ENCODE data around the gene EHD1. TPM values are rescaled to one million over a fixed set of nuclear protein-coding genes. Genes with fewer than 3 reads are reported as not detected.
A peak's percentile ranks its signal among the peaks of the same experiment; 100 is the strongest.
"Not testable (repeated sequence)": the region's sequence is repeated elsewhere in the genome, so short reads cannot be mapped to it uniquely, and the experiment has no call there.

Gene EHD1
- total RNA-seq, 1 donor from 2014 or later, result 52.5 TPM

DNA sequence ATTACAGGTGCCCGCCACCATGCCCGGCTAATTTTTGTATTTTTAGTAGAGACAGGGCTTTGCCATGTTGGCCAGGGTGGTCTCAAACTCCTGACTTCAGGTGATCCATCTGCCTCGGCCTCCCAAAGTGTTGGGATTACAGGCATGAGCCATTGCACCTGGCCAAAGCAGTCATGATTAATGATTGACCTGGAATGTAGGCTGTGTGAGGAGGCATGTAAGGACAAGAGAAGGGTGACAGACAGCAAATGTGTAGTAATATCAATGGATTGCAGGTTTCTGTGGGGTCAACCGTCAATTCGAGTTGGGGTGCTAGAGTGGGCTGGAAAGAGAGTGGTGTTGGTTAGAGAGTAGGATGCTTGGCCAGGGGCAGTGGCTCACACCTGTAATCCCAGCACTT, 63.0 kb downstream of the EHD1 start:
- intact Hi-C loops (cut with micrococcal nuclease); DNase-seq; ATAC-seq: not testable (repeated sequence)

DNA sequence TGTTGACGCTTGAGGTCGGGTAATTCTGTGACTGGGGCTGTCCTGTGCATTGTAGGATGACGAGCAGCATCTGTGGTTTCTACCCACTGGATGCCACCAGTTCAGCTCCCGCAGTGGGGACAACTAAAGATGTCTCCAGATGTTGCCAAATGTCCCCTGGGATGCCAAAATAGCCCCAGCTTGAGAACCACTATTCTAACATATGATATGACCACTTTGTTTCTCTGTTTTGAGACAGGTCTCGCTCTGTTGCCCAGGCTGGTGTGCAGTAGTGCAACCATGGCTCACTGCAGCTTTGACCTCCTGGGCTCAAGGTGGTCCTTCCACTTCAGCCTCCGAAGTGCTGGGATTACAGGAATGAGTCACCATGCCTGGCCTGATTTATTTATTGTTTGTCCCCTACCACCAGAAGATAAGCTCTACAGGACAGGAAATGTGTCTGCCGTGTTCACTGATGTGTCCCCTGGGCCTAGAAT, 63.7 kb downstream of the EHD1 start:
- DNase-seq (no peak), ATAC-seq (no peak)
- intact Hi-C loops (cut with micrococcal nuclease), result no loop called here

DNA sequence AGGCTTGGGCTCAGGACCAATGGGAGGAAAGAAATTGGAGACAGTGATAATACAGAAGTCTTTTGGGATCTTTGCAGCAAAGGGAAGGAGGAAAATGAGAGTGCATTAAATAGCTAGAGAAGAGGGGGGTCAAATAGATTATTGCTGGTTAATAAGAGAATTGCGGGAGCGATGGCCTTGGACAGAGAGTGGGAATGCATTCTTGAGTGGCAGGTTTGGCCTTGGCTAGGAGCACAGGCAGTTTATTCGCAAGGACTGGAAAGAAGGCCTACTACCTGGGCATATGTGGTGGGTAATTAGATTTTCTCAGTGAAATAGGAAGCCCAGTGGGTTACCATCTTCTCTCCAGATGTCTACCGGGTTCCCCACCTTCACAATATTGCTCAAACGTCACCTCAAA, 64.6 kb downstream of the EHD1 start:
- no peak for DNase-seq
- no peak for ATAC-seq
- intact Hi-C loops (cut with micrococcal nuclease), result no loop called here

DNA sequence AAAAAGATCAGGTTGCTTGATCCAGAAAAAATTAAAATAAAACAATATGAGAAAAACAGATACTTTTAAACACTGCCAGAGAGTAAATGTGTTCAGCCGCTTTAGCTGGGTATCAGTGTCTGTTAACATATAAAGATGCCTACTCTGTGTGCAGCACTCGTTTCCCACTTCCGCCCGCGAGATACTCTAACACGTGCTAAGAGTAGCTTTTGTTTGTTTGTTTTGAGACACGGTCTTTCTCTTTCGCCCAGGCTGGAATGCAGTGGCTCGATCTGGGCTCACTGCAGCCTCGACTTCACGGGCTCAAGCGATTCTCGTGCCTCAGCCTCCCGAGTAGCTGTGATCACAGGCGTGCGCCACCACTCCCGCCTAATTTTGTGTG, 67.5 kb downstream of the EHD1 start:
- DNase-seq (peak; percentile 48), ATAC-seq (peak; percentile 3)
- intact Hi-C loops (cut with micrococcal nuclease), result no loop called here

DNA sequence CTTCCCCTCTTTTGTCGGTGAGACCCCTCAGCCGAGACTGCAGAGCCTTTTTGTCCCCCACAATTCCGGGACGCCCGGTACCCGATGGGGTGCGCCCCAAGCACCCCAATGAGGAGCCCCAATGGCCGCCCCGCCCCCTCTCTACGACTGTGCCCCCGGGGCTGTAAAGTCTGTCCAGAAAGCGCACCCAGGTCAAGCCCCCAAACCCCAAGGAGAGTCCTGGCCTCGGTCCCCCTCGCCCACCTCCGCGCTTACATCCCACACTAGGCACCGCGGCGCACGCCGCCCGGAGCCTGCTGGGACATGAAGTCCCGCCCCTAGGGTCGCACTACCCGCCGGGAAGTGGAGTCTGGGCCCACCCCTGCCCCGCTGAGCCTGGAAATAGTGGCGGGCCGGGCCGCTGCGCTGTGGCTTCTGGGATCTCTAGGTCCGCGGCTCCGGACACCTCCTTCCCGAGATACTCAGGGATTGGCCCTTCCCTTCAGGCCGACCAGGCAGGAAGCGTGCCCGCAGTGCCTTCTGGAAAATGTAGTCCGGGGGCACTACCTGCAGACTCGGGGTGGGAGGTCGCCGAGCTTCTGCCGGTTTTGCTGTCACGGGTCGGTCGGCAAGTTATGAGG, 68.0 kb downstream of the EHD1 start, which contains the start of gene MEN1:
Gene MEN1 (minus strand): TSS at position 281 of the 620 bp plus-strand sequence. CDS start 442 bp downstream, outside the sequence.
- intact Hi-C loops (cut with micrococcal nuclease), result no loop called here
- ATAC-seq (peak; percentile 99), DNase-seq (peak; percentile 98)

DNA sequence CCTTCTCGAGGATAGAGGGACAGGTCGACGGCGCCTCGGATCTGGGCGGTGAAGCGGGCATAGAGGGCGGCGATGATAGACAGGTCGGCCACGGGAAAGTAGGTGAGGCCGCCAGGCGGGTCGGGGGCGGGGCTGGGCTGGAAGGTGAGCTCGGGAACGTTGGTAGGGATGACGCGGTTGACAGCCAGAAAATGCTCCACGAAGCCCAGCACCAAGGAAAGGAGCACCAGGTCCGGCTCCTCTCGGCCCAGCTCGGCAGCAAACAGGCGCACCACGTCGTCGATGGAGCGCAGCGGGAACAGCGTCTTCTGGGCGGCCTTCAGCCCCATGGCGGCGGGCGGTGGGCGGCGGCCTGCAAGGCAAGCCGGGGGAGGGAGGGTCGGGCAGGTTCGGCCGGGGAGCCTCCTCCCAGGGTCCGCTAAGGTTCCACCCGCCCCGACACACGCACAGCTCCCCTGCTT, 68.6 kb downstream of the EHD1 start:
- peak; percentile 20 for ATAC-seq
- DNase-seq, result peak; percentile 34
- intact Hi-C loops (cut with micrococcal nuclease), result no loop called here

DNA sequence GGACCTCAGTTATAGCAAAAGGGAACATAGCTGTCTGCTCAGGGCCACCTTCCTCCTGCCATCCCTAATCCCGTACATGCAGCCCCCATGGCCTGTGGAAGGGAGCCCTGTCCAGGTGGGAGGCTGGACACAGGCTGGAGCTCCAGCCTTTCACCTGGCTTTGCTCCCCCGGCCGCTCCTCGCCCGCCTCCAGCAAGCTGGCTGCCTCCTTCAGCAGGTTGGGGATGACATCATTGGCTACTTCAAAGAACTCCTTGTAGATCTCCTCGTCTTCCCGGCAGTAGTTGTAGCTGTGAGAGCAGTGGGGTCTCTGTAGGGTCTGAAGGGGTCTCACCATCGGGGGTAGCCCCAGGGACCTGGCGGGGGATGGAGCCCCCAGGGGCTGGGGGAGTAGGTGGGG, 72.9 kb downstream of the EHD1 start:
- ATAC-seq (no peak), DNase-seq (no peak)
- intact Hi-C loops (cut with micrococcal nuclease), result no loop called here

DNA sequence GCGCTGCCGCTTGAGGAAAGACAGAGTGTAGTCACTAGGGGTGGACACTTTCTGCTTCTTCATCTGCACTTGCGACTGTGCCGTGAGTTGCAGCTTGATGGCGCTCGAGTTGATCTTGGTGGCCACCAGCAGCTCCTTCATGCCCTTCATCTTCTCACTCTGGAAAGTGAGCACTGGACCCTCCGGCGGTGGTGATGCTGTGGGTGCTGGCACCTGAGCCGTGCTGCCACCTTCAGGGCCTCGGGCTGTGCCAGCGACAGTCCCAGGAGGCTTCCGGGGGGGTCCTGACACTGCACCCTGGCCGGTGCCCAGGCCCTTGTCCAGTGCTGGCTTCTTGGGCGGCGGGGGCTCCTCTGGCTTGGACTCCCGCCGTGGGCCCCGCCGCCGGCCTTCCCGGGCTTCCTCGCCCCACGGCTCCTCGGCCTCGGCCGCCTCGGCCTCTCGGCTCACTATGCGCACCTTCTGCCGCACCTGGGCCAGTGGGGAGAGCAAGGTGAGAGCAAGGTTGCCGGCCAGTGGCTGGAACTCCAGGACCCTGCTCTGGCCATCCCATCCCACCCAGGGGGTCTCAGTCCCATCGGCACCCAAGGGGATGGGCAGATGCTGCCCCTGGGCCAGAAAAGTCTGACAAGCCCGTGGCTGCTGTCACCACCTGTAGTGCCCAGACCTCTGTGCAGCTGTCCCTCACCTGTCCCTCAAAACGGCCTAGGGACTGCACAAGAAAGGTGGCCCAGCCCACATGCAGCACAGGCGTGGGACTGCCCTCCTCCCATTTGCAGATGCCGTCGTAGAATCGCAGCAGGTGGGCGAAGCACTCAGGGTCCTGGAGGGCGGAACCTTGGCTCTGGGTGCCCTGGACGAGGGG, 73.8 kb downstream of the EHD1 start:
- no peak for ATAC-seq
- intact Hi-C loops (cut with micrococcal nuclease), result no loop called here
- DNase-seq, result no peak

DNA sequence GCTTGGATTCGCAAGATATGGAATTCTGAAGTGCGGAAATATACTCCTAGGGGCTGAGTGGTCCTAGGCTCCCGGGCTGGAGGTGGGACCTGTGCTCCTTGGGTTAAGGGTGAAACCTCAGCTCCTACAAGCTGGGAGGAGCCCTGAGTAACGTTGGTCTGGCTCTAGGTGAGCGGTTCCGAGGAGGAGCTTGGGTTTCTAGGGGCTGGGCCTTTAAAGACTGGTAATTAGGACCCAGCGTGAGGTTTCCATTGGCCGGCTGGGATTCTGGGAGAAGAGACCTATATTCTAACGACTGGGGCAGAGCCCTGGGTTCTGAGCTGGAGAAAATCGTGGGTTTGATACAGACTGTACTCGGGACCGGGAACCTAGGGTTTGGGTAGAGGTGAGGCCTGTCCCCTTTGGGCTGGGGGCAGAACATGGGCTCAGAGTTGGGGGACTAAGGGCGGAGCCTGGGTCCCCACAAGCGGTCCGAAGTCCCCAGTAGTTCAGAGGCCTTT, 74.5 kb downstream of the EHD1 start:
- intact Hi-C loops (cut with micrococcal nuclease), result no loop called here
- ATAC-seq, result peak; percentile 7

DNA sequence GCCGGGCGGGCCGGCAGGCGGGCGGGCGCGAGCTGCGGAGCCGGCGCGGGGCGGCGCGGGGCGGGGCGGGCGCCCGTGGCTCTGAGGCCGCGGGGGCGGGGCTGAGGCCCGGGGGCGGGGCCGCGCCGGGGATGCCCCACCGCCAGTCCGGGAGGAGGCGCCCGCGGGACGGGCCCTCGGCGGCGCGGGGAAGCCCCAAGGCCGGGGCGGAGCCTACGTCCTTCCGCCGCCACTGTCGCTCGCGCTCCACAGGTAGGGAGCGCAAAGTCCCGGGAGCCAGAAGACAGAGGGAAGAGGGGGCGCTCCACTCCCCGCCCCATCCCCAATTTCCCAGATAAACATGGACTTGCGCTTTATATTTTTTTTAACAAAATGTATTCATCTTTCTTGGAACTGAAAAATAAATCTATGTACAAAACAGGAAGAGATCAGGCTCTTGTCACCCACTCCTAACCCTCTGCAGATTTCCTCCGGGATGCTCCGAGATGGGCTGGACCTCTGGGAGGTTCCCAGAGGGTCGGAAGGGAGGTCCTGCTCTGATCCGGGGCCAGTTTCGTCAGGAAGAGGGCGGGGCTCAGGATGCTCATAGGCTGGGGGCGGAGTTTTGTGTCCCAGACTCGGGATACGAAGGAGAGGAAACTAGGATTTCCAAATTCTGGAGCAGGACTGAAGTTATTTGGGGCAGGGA, 75.1 kb downstream of the EHD1 start, which contains the start of gene MAP4K2:
Gene MAP4K2 (minus strand): TSS at position 57 of the 688 bp plus-strand sequence. CDS start 65 bp downstream, outside the sequence.
- DNase-seq, result peak; percentile 96
- intact Hi-C loops (cut with micrococcal nuclease), result no loop called here
- ATAC-seq, result peak; percentile 91

More for the DNA sequence above, 74.5 kb downstream of the EHD1 start:
- DNase-seq, result no peak

DNA sequence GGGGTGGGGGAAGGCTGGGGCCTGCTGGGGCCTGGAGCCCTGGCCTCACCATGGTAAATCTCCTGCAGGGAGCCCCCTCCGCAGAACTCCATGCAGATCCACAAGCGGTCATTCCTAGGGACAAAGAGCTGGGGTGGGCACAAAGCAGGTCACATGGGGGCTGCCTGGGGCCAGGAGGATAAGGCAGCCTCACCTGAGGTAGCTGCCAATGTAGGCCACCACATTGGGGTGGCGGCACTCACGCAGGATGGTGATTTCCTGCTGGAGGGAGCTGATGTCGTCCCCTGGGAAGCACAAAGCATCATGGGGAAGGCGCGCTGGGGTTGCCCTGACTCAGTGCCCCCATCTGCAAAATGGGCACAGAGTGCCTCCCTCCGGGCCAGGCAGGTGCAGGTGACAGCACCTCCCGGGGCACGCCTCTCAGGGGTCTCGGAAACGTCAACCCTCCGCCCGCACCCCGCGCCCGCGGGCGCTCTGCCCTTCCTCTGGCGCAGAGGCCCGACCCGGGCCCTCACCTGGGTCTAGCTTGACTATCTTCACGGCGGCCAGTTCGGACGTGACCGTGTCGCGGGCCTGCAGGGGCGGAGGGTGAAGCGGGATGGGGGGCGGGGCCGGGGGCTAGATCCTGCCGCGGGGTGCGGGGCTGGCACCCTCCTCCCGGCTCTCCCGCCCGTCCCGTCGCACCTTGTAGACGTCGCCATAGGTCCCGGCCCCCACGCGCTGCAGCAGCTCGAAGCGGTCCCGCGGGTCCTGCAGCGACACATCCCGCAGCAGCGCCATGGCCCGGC, 75.9 kb downstream of the EHD1 start:
- intact Hi-C loops (cut with micrococcal nuclease), result no loop called here
- ATAC-seq (no peak), DNase-seq (no peak)

Small RNAs within 50 kb of the gene (microRNA-seq; reads per million reads assigned to microRNA genes)
- not detected for gene MIR6749 (ENCODE audit: borderline number of aligned reads)
- gene MIR6750 (ENCODE audit: borderline number of aligned reads), result not detected

Other genes with a start within 250 kb of the EHD1 start
- gene NRXN2, start 155.4 kb downstream of the EHD1 start, total RNA-seq, result 0.97 TPM
- 44.5 TPM for gene RASGRP2, start 134.5 kb downstream of the EHD1 start, total RNA-seq
- 175 TPM for gene PYGM, start 118.6 kb downstream of the EHD1 start, total RNA-seq
- gene SF1, start 100.1 kb downstream of the EHD1 start, total RNA-seq, result 191 TPM
- 8.6 TPM for gene MAP4K2, start 75.4 kb downstream of the EHD1 start, total RNA-seq
- gene MEN1, start 68.1 kb downstream of the EHD1 start, total RNA-seq, result 9.1 TPM
- gene CDC42BPG, start 34.0 kb downstream of the EHD1 start, total RNA-seq, result 0.40 TPM
- gene ATG2A, start 38.6 kb upstream of the EHD1 start, total RNA-seq, result 13.0 TPM
- gene PPP2R5B, start 46.1 kb upstream of the EHD1 start, total RNA-seq, result 18.4 TPM
- gene GPHA2, start 57.3 kb upstream of the EHD1 start, total RNA-seq, result not detected
- not detected for gene MAJIN, start 93.5 kb upstream of the EHD1 start, total RNA-seq
- 1.2 TPM for gene BATF2, start 118.3 kb upstream of the EHD1 start, total RNA-seq
- gene ARL2, start 135.5 kb upstream of the EHD1 start, total RNA-seq, result 115 TPM
- gene SNX15, start 148.8 kb upstream of the EHD1 start, total RNA-seq, result 19.3 TPM
- 7.5 TPM for gene SAC3D1, start 162.6 kb upstream of the EHD1 start, total RNA-seq
- 5.3 TPM for gene NAALADL1, start 179.9 kb upstream of the EHD1 start, total RNA-seq
- 1.3 TPM for gene CDCA5, start 205.4 kb upstream of the EHD1 start, total RNA-seq
- 23.7 TPM for gene ZFPL1, start 205.6 kb upstream of the EHD1 start, total RNA-seq
- 84.8 TPM for gene VPS51, start 217.6 kb upstream of the EHD1 start, total RNA-seq
- gene TM7SF2, start 233.3 kb upstream of the EHD1 start, total RNA-seq, result 112 TPM
- 5.5 TPM for gene ZNHIT2, start 239.1 kb upstream of the EHD1 start, total RNA-seq
- gene FAU, start 243.5 kb upstream of the EHD1 start, total RNA-seq, result 724 TPM
- gene MRPL49, start 243.7 kb upstream of the EHD1 start, total RNA-seq, result 33.7 TPM

Data from left ventricle myocardium superior (tissue), 1 donor.